Activated CD4-positive, alpha-beta T cell treated with anti-CD3 and anti-CD28 coated beads for 4 hours (primary cell): ENCODE results near the gene ATF4.
"Not testable (repeated sequence)": the region's sequence is repeated elsewhere in the genome, so short reads cannot be mapped to it uniquely, and the experiment has no call there.

ENCODE experiments used
- DNase-seq, 2 donors: peaks; one replicate each; pipeline ENCODE4 v3.0.0-alpha.2; 2020

ATF4 gene

DNA sequence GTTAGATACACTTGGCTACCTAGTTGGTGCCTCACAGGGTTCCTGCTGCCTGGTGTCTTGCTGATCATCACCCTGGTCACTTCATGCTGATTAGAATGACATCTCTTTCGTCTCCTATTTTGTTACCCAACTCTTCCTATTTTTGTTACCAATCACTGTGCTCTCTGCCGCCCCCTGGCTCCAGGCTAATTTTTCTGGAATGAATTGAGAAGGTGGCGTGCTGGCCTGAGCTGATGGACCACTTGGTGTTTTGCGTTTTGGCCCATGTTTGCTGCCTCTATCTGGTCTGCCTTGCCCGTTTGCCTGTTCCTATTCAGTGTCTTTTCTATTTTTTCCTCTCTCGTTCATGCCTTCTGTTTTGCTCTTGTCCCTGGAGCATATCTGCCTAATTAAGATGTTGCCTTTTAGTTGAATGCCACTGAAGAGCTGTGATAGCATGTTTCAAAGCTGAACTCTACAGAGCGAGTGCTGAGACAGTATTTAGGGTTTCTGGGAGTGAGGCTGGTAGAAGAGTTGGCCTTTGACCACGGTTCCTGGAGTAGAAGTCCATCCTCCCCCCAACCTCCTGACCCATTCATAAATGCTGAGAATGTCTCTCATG is 5.9 kb upstream of the ATF4 start:
- DNase-seq, result peak in 1 of 2 donors; percentile 62

DNA sequence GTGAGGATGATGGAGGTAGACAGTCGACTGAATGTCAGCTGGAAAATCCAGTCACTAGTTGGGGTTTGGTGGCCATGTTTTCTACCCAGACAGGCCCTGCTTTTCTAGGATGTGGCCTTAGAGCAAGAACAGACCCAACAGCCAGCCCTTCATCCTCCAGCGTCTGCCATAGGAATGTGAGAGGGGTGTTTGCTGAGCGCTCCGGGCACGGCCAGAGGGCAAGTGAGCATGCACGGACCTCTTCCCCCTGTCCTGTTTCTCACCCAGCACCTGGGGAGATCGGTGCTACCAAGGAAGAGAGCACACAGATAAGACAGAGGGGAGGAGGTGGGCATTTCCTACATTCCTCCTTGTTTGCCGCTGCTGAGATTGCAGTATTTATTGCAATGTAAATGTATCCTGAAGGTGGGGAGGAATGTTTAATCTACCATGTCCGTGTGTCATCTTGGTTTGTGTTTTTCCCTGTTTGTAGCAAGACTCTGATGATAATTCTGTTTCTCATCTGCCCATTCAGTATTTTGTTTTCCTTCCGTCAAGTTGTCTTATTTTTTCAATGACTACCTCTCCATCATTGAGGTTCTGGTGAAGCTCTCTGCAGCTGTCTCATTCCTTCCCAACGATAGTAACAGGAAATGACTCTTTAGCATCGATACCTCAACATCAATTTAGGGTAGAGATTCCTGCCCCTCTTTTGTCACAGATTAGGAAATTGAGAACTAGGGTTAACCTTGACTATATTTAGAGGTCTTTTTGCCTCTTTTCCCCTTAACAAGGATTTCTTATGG is 4.9 kb upstream of the ATF4 start:
- DNase-seq, result no peak

DNA sequence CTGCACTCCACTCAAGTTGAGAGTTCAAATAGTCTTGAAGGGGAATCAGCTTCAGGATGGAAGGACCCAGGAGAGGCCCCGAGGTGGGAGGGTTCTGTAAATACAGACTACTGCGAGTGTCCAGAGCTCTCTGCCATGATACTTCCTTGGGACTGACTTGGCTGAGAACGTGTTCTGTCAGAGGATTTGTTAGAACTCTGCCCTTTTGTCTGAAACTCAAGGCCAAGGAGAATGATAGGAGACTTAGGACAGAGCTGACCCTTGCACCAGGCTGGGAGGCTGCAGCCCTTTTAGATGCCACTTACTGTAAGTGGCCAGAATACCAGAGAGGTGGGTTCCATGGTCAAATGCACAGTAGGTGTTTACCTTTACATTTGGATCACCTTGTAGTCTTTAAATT is 2.9 kb upstream of the ATF4 start:
- no peak for DNase-seq

GRCh38 chr22:39518144-39518786 is 2.1 kb upstream of the ATF4 start:
- no peak for DNase-seq

DNA sequence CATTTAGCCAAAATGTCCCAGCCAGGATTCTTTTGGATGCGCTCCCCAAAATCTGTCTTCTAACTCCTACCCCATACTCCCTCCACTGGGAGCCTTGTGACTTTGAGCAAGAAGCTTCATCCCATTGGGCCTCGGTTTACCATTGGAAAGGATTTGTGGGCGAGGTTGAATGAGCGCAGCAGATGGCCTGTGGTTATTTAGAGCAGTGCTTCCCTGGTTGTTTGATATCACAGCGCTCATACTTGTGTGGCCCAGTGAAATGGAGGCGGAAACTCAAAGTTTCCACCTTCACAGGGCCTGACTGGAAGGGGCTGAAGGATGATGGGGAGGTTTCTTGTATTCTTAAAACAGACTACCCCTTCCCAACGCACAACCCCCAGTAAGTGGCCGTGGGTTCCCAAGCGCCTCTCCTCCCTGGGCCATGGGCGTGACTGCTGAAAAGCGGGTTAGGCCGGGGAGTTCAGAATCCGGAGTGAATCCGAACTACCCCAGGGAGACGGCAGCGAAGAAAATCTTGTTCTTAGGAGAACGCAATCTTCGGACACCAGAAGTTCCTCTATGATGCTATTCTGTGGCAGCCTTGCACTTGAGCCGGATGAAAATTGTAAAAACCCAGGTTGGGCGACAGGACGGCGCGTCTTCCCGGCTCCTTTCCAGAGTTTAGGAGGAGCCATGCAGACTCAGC is 1.2 kb upstream of the ATF4 start:
- no peak for DNase-seq

- DNase-seq, result peak in 1 of 2 donors; percentile 98
Measured at GRCh38 chr22:39519681-39520225, 609 bp upstream of the ATF4 start.

DNA sequence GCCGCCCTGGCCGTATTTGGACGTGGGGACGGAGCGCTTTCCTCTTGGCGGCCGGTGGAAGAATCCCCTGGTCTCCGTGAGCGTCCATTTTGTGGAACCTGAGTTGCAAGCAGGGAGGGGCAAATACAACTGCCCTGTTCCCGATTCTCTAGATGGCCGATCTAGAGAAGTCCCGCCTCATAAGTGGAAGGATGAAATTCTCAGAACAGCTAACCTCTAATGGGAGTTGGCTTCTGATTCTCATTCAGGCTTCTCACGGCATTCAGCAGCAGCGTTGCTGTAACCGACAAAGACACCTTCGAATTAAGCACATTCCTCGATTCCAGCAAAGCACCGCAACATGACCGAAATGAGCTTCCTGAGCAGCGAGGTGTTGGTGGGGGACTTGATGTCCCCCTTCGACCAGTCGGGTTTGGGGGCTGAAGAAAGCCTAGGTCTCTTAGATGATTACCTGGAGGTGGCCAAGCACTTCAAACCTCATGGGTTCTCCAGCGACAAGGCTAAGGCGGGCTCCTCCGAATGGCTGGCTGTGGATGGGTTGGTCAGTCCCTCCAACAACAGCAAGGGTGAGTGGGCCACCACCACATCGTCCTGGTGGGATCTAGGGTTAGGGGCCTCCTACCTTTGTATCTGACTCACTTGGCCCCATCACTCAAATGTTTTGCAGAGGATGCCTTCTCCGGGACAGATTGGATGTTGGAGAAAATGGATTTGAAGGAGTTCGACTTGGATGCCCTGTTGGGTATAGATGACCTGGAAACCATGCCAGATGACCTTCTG is 934 bp downstream of the ATF4 start:
- DNase-seq, result not testable (repeated sequence)

DNA sequence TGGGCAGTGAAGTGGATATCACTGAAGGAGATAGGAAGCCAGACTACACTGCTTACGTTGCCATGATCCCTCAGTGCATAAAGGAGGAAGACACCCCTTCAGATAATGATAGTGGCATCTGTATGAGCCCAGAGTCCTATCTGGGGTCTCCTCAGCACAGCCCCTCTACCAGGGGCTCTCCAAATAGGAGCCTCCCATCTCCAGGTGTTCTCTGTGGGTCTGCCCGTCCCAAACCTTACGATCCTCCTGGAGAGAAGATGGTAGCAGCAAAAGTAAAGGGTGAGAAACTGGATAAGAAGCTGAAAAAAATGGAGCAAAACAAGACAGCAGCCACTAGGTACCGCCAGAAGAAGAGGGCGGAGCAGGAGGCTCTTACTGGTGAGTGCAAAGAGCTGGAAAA is 1.7 kb downstream of the ATF4 start:
- DNase-seq, result not testable (repeated sequence)

GRCh38 chr22:39522567-39523300 is 2.4 kb downstream of the ATF4 start:
- no peak for DNase-seq

- DNase-seq, result no peak
Measured at GRCh38 chr22:39524089-39524752, 3.9 kb downstream of the ATF4 start.

- DNase-seq, result no peak
Measured at GRCh38 chr22:39524753-39525657, 4.6 kb downstream of the ATF4 start.

GRCh38 chr22:39525658-39525975 is 5.3 kb downstream of the ATF4 start:
- no peak for DNase-seq

GRCh38 chr22:39526736-39527171 is 6.4 kb downstream of the ATF4 start:
- DNase-seq, result no peak

- DNase-seq, result no peak
Measured at GRCh38 chr22:39527481-39527961, 7.2 kb downstream of the ATF4 start.

DNA sequence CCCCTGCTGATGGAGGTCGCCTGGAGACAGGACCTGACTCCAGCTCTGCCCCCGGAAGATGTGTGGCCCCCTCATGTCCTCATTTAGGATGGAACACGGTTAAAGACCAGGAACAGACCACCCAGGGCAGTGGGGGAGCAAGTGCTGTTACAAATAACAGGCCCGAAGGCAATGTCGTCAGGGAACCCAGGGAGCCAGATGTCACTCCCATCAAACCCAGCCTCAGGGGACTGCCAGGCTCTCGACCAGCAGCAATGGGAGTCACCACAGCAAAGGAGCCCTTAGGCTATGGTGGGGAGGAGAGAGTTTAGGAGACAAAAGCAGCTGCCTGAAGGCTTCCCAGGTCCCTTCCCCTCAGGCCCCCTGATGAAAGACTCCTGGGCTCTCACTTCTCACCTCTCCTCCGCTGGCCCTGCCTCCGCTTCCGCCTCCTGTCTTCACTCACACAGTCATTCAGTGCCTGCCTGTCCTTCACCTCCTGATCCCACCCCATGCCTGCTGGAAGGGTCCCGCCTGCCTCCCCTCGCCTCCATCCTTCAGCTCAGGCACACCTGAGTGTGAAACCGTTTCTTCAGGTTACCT is 7.8 kb downstream of the ATF4 start:
- DNase-seq, result no peak

DNA sequence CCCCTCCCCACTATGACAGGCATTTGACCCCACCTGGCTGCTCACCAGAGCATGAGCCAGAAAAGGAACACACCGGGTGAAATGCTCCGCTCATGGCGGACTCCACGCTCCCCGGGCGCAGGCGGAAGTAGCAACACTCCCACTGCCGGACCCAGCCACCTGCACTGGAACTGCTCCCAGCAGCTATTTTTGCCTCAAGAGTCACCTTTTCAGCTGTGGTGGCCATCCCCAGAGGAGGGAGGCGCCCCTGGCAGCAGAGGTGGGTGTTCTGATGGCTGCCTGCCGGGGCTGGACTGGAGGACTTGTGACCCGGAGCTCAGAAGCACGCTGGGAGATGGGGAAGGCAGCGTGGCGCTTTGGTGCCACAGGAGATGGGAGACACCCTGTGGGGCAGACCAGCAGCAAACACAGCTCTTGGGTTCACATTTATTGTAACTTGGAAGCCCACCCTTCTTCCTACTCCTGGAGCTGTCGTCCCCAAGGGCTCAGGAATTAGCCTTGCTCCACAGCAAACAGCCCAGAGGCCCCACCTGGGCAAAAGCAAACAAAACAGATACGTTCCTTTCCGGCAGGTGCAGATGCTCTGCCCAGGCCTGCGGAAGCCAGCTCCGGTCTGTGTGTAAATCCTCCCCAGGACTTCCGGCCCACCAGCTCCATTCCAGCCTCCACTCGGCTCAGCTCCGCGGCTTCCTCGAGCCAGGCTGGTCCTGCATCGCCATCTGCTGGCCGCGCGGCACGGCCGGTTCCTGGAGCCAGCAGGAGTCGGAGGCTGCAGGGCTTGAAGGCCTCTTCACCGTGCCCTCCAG is 8.5 kb downstream of the ATF4 start:
- DNase-seq, result peak; percentile 84 to 86

- DNase-seq, result no peak
Measured at GRCh38 chr22:39529487-39529851, 9.1 kb downstream of the ATF4 start.

DNA sequence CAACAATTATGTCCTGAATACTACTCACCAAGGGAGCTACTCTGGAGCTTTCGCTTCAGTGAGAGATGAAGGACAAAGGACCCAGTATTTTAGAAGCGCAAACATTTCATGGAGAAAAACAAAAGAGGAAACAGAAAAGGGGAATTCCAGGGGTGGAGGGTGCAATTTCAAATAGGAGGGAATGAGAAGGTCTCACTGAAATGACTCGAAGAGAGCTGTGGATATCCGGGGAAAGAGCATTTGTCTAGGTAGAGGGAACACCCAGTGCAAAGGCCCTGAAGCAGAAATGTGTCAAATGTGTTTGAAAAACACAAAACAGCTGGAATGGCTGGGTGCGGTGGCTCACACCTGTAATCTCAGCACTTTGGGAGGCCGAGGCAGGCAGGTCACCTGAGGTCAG is 9.8 kb downstream of the ATF4 start:
- DNase-seq, result no peak
